ENCODE data around the gene PLEKHG4. TPM values are rescaled to one million over a fixed set of nuclear protein-coding genes. Genes with fewer than 3 reads are reported as not detected.

The PLEKHG4 gene
- total RNA-seq, 3 donors from 2014 or later, result 8.0 to 15.4 (median 10.5) TPM

GRCh38 chr16:67294938-67295361 lies 15.6 kb downstream of the PLEKHG4 start:
- Histone ChIP-seq H3K36me3 (ENCODE audit: low read depth) (no peaks in the 10 kb centered on the region), H3K4me1 (ENCODE audit: low read depth) (no peaks in the 10 kb centered on the region), H3K4me3 (no peak overlapping the region), H3K9me3 (no peaks in the 10 kb centered on the region)
- intact Hi-C loops (cut with DNase I, micrococcal nuclease), result no loop called here
- TF ChIP-seq CTCF (IDR thresholded peaks at IDR 0.05), result no peak
- DNase-seq (no peak), ATAC-seq (no peak)

- H3K9me3 ChIP-seq, result no peaks in the 10 kb centered on the region
- no peaks in the 10 kb centered on the region for H3K36me3 ChIP-seq (ENCODE audit: low read depth)
- no peak overlapping the region for H3K4me3 ChIP-seq
- no peak for TF ChIP-seq CTCF (IDR thresholded peaks at IDR 0.05)
- no peaks in the 10 kb centered on the region for H3K4me1 ChIP-seq (ENCODE audit: low read depth)
- DNase-seq (no peak), ATAC-seq (no peak)
- intact Hi-C loops (cut with DNase I, micrococcal nuclease), result no loop called here
These were observed 17.1 kb downstream of the PLEKHG4 start for GRCh38 chr16:67296420-67296819.

GRCh38 chr16:67298277-67298676 lies 18.9 kb downstream of the PLEKHG4 start:
- H3K9me3 ChIP-seq, result no peaks in the 10 kb centered on the region
- no peaks in the 10 kb centered on the region for H3K4me1 ChIP-seq (ENCODE audit: low read depth)
- no peaks in the 10 kb centered on the region for H3K36me3 ChIP-seq (ENCODE audit: low read depth)
- H3K4me3 ChIP-seq, result no peak overlapping the region
- ATAC-seq (no peak), DNase-seq (no peak)
- TF ChIP-seq CTCF (IDR thresholded peaks at IDR 0.05), result no peak
- intact Hi-C loops (cut with DNase I, micrococcal nuclease), result no loop called here

- Histone ChIP-seq H3K36me3 (ENCODE audit: low read depth) (no peaks in the 10 kb centered on the region), H3K4me3 (no peak overlapping the region), H3K9me3 (no peaks in the 10 kb centered on the region), H3K4me1 (ENCODE audit: low read depth) (no peaks in the 10 kb centered on the region)
- ATAC-seq (no peak), DNase-seq (no peak)
- TF ChIP-seq CTCF (IDR thresholded peaks at IDR 0.05), result no peak
- intact Hi-C loops (cut with DNase I, micrococcal nuclease), result no loop called here
These were observed 19.9 kb downstream of the PLEKHG4 start for GRCh38 chr16:67299269-67299668.

GRCh38 chr16:67301080-67301782 lies 21.9 kb downstream of the PLEKHG4 start:
- no peak for TF ChIP-seq CTCF (IDR thresholded peaks at IDR 0.05)
- DNase-seq (peak in 1 of 3 donors; percentile 33), ATAC-seq (peak; percentile 30)
- no peak overlapping the region for H3K4me3 ChIP-seq
- H3K36me3 ChIP-seq (ENCODE audit: low read depth), result no peaks in the 10 kb centered on the region
- H3K9me3 ChIP-seq, result no peaks in the 10 kb centered on the region
- intact Hi-C loops (cut with DNase I, micrococcal nuclease), result no loop called here
- no peaks in the 10 kb centered on the region for H3K4me1 ChIP-seq (ENCODE audit: low read depth)
